AG04449 (cell line): Measurements from ENCODE around the gene CD40LG.

ENCODE experiments used
- CTCF ChIA-PET: fragments of 350-600 bp; formaldehyde crosslinking; extraction: SDS; loops from one replicate; lab custom pipeline; 2021; ENCODE audit warnings: antibody characterized with exemption; lab: Yijun Ruan, JAX
- POLR2A ChIA-PET: fragments of 400-600, 350-600 bp; formaldehyde crosslinking; extraction: SDS; loops from one replicate; lab custom pipeline; 2020; ENCODE audit warnings: antibody characterized with exemption, inconsistent platforms; lab: Yijun Ruan, JAX
- DNase-seq: peaks from one replicate; pipeline ENCODE4 v3.0.0-alpha.2; 2010; ENCODE audit warnings: low read depth, low spot score
- H3K4me3 ChIP-seq: 2 replicates; pipeline ENCODE4 v1.5.1; 2011; ENCODE audit warnings: low read depth, mild to moderate bottlenecking, control low read depth, low read length
- CTCF ChIP-seq: IDR thresholded peaks from one replicate; pipeline ENCODE4 v1.5.1; 2011; ENCODE audit warnings: mild to moderate bottlenecking, moderate library complexity, low read length, control low read depth, inconsistent platforms; ENCODE audit not compliant: insufficient read depth; ENCODE audit errors: missing control alignments

Gene CD40LG

DNA sequence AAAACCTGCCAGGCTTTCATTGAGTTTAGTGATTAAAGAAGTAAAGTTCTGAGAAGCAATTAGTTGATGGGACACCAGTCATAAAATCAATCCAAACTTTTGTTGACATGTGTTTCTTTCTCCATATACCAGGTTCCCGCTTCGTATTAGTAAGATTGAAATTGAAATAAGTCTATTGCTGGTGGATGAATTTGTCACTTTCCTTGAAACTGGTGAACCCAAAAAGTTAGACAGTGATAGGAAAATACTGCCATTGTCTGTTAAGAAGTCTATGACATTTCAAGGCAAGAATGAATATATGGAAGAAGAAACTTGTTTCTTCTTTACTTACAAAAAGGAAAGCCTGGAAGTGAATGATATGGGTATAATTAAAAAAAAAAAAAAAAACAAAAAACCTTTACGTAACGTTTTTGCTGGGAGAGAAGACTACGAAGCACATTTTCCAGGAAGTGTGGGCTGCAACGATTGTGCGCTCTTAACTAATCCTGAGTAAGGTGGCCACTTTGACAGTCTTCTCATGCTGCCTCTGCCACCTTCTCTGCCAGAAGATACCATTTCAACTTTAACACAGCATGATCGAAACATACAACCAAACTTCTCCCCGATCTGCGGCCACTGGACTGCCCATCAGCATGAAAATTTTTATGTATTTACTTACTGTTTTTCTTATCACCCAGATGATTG lies at the start of gene CD40LG:
Gene CD40LG (plus strand): TSS at position 482 of the 684 bp plus-strand sequence. CDS start 91 bp downstream, at position 573.
- POLR2A ChIA-PET, result no interaction called here
- DNase-seq, result no peak
- TF ChIP-seq CTCF, result no peak
- CTCF ChIA-PET, result no interaction called here
- no peak within 1 kb of the TSS for H3K4me3 ChIP-seq

GRCh38 chrX:136598631-136599030 lies 49.3 kb upstream of the CD40LG start:
- H3K4me3 ChIP-seq, result no peak overlapping the region
- TF ChIP-seq CTCF, result no peak
- ChIA-PET CTCF (no interaction called here), POLR2A (no interaction called here)
- no peak for DNase-seq

- no peak for DNase-seq
- TF ChIP-seq CTCF, result no peak
- no peak overlapping the region for H3K4me3 ChIP-seq
- ChIA-PET POLR2A (no interaction called here), CTCF (no interaction called here)
These were observed 47.9 kb upstream of the CD40LG start for GRCh38 chrX:136600059-136600458.

DNA sequence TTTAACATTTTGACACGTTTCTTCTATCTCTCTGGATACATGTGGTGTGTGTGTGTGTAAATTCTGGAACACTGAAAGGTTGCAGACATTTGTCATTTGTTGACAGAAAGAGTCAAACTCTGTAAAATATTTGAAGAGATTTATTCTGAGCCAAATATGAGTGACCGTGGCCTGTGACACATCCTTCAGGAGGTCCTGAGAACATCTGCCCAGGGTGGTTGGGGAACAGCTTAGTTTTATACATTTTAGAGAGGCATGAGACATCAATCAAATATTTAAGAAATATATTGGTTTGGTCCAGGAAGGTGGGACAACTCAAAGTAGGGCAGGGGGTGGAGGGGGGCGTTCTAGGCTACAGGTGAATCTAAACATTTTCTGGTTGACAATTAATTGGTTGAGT lies 40.7 kb upstream of the CD40LG start:
- no peak for TF ChIP-seq CTCF

GRCh38 chrX:136608295-136608933 lies 39.5 kb upstream of the CD40LG start:
- DNase-seq, result no peak
- CTCF ChIA-PET, result interaction anchor here (1.3 to 1.7 kb wide), 3 partner anchors 86 to 317 kb away, joined by 4 to 10 read pairs (median 6); no protein-coding TSS in a partner anchor
- peak; percentile 4 for TF ChIP-seq CTCF
- POLR2A ChIA-PET, result no interaction called here
- no peak overlapping the region for H3K4me3 ChIP-seq

More for the DNA sequence above, 40.7 kb upstream of the CD40LG start:
- CTCF ChIA-PET, result no interaction called here
- DNase-seq, result no peak
- no peak overlapping the region for H3K4me3 ChIP-seq
- POLR2A ChIA-PET, result no interaction called here

GRCh38 chrX:136616987-136617685 lies 30.8 kb upstream of the CD40LG start:
- TF ChIP-seq CTCF, result no peak
- ChIA-PET POLR2A (no interaction called here), CTCF (no interaction called here)
- no peak for DNase-seq
- H3K4me3 ChIP-seq, result no peak overlapping the region
